CD4-positive, alpha-beta T cell (primary cell): Measurements from ENCODE around the gene BLM. TPM values are rescaled to one million over a fixed set of nuclear protein-coding genes. Genes with fewer than 3 reads are reported as not detected.

Experiments used
- ATAC-seq: fragments of 200-7000 bp; cut with Tn5 transposase; one replicate; pipeline ENCODE4 v1.10.0; 2022; ENCODE audit warnings: mild to moderate bottlenecking; ENCODE audit not compliant: poor library complexity
- CTCF ChIA-PET: fragments of 350-600 bp; sonication (Branson Sonifier 250); formaldehyde crosslinking; loops from one replicate; lab custom pipeline; 2021; ENCODE audit warnings: antibody characterized with exemption, inconsistent platforms; lab: Charles Lee
- POLR2A ChIA-PET: fragments of 350-600 bp; sonication (Branson Sonifier 250); formaldehyde crosslinking; loops from one replicate; lab custom pipeline; 2021; ENCODE audit warnings: antibody characterized with exemption, inconsistent platforms; lab: Charles Lee
- DNase-seq, 14 experiments: peaks; one replicate each; pipeline ENCODE4 v3.0.0-alpha.2; 2013 to 2020; ENCODE audit warnings: mixed read lengths in 2 of 14
- H3K27ac ChIP-seq, 2 donors: one replicate each; pipeline versions ENCODE4 v1.5.1 to v1.7.0; 2013; ENCODE audit warnings: low read length in 2 of 2, low read depth in 1 of 2, mild to moderate bottlenecking in 1 of 2
- H3K27me3 ChIP-seq, 2 experiments: 1 replicate in 1 of 2; 2 replicates in 1 of 2; pipeline versions ENCODE4 v1.6.1 to v1.7.0; 2013; ENCODE audit warnings: low read length in 2 of 2, control low read depth in 1 of 2, mild to moderate bottlenecking in 1 of 2, moderate library complexity in 1 of 2; ENCODE audit not compliant: insufficient read depth in 2 of 2, control insufficient read depth in 1 of 2
- H3K36me3 ChIP-seq: one replicate; pipeline ENCODE4 v1.6.1; 2013; ENCODE audit warnings: low read length, control low read depth; ENCODE audit not compliant: insufficient read depth
- H3K4me1 ChIP-seq: one replicate; pipeline ENCODE4 v1.6.1; 2013; ENCODE audit warnings: low read length, control low read depth; ENCODE audit not compliant: insufficient read depth
- H3K4me3 ChIP-seq: one replicate; pipeline ENCODE4 v1.5.1; 2013; ENCODE audit warnings: mild to moderate bottlenecking, low read length, moderate library complexity
- H3K9me3 ChIP-seq, 2 experiments: 1 replicate in 1 of 2; 2 replicates in 1 of 2; pipeline versions ENCODE4 v1.6.1 to v1.7.0; 2013; ENCODE audit warnings: low read length in 2 of 2, mild to moderate bottlenecking in 2 of 2, control low read depth in 1 of 2, moderate library complexity in 1 of 2; ENCODE audit not compliant: control insufficient read depth in 1 of 2, insufficient read depth in 1 of 2
- H3K27ac Mint-ChIP-seq: one replicate; pipeline ENCODE4 v1.8.0; 2020; ENCODE audit warnings: mixed read lengths
- H3K27me3 Mint-ChIP-seq: one replicate; pipeline ENCODE4 v1.8.0; 2021; ENCODE audit warnings: mixed read lengths
- H3K36me3 Mint-ChIP-seq: one replicate; pipeline ENCODE4 v1.8.0; 2021; ENCODE audit warnings: low read depth, mixed read lengths
- H3K4me1 Mint-ChIP-seq: one replicate; pipeline ENCODE4 v1.8.0; 2021; ENCODE audit warnings: low read depth, mixed read lengths
- H3K4me3 Mint-ChIP-seq: one replicate; pipeline ENCODE4 v1.8.0; 2020; ENCODE audit warnings: mild to moderate bottlenecking, mixed read lengths
- H3K9me3 Mint-ChIP-seq: one replicate; pipeline ENCODE4 v1.8.0; 2020; ENCODE audit warnings: mixed read lengths
- intact Hi-C, 2 experiments: fragments of 100-400 bp; cut with DNase I in 1 of 2; cut with micrococcal nuclease in 1 of 2; formaldehyde crosslinking; loops; one replicate each; pipeline versions ENCODE4 v1.15.1 to v1.9.0; 2023 to 2025; cut with DNase I, micrococcal nuclease
- total RNA-seq, 174 experiments: library from RNA in 2 of 174; stranded (reverse) in 2 of 174; gene quantifications; one replicate each; pipeline ENCODE4 v1.2.3 and lab custom pipeline; 2021 to 2026
- TF ChIP-seq, protein P1 (sequence below): fragments of 200-600 bp; IDR thresholded peaks from one replicate; pipeline ENCODE4 v1.8.0; 2022; ENCODE audit warnings: antibody characterized with exemption, mild to moderate bottlenecking

BLM gene
- total RNA-seq, 2 experiments from 2014 or later = 1.6 to 1.8 TPM

- ChIA-PET CTCF (interaction anchor here (0.6 kb wide), 1 partner anchor 102 kb away, joined by 4 read pairs; no protein-coding TSS in a partner anchor), POLR2A (no interaction called here)
- H3K4me3 Mint-ChIP-seq = no peak overlapping the region
- H3K27me3 ChIP-seq = no peaks in the 10 kb centered on the region
- DNase-seq = no peak
- no peak for ATAC-seq
- no peak overlapping the region for H3K27ac Mint-ChIP-seq
- H3K36me3 Mint-ChIP-seq = no peaks in the 10 kb centered on the region
- peaks cover 2% of the 10 kb centered on the region for H3K9me3 Mint-ChIP-seq
- H3K27me3 Mint-ChIP-seq = no peaks in the 10 kb centered on the region
- H3K4me3 ChIP-seq = no peak overlapping the region
- TF ChIP-seq, protein P1, sequence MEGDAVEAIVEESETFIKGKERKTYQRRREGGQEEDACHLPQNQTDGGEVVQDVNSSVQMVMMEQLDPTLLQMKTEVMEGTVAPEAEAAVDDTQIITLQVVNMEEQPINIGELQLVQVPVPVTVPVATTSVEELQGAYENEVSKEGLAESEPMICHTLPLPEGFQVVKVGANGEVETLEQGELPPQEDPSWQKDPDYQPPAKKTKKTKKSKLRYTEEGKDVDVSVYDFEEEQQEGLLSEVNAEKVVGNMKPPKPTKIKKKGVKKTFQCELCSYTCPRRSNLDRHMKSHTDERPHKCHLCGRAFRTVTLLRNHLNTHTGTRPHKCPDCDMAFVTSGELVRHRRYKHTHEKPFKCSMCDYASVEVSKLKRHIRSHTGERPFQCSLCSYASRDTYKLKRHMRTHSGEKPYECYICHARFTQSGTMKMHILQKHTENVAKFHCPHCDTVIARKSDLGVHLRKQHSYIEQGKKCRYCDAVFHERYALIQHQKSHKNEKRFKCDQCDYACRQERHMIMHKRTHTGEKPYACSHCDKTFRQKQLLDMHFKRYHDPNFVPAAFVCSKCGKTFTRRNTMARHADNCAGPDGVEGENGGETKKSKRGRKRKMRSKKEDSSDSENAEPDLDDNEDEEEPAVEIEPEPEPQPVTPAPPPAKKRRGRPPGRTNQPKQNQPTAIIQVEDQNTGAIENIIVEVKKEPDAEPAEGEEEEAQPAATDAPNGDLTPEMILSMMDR = no peak
- intact Hi-C loops = no loop called here
- no peak overlapping the region for H3K27ac ChIP-seq
- H3K4me1 Mint-ChIP-seq = peaks cover 5% of the 10 kb centered on the region
- H3K36me3 ChIP-seq = no peaks in the 10 kb centered on the region
- H3K9me3 ChIP-seq = no peaks in the 10 kb centered on the region
- peaks cover 2% of the 10 kb centered on the region for H3K4me1 ChIP-seq
Measured at GRCh38 chr15:90697175-90697574, 20.0 kb upstream of the BLM start.

DNA sequence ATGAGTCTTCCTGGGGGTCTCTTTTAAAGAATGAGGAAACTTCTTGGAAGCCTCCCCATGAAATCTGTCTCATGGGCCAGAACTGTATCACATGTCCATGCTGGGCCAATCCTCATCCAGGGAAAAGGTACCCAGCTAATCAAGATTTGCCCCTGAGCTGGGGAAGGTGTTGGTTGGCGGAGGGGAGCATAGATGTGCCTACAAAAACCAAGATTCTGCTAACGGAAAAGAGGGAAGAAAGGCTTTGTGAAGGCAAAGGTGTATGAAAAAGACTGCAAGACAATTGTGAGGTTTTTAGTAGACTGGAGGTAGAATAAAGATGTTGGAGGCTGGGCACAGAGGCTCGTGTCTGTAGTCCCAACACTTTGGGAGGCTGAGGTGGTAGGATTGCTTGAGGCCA, 18.5 kb upstream of the BLM start:
- Mint-ChIP-seq H3K36me3 (no peaks in the 10 kb centered on the region), H3K9me3 (peaks cover 3% of the 10 kb centered on the region), H3K27me3 (no peaks in the 10 kb centered on the region), H3K4me1 (peaks cover 3% of the 10 kb centered on the region), H3K27ac (no peak overlapping the region), H3K4me3 (no peak overlapping the region)
- no peaks in the 10 kb centered on the region for H3K36me3 ChIP-seq
- TF ChIP-seq, protein P1 = no peak
- ATAC-seq (no peak), DNase-seq (no peak)
- intact Hi-C loops = no loop called here
- peaks cover under 1 to 6% of the 10 kb centered on the region in 2 experiments for H3K9me3 ChIP-seq
- no peaks in the 10 kb centered on the region for H3K27me3 ChIP-seq
- no peak overlapping the region for H3K4me3 ChIP-seq
- peaks cover 2% of the 10 kb centered on the region for H3K4me1 ChIP-seq
- ChIA-PET CTCF (interaction anchor here (0.6 kb wide), 1 partner anchor 99 kb away, joined by 3 read pairs; no protein-coding TSS in a partner anchor), POLR2A (no interaction called here)
- H3K27ac ChIP-seq = no peak overlapping the region

- ChIA-PET CTCF (no interaction called here), POLR2A (no interaction called here)
- no peaks in the 10 kb centered on the region for H3K27me3 ChIP-seq
- H3K4me3 Mint-ChIP-seq = no peak overlapping the region
- H3K9me3 Mint-ChIP-seq = peaks cover 3% of the 10 kb centered on the region
- no peaks in the 10 kb centered on the region for H3K36me3 ChIP-seq
- peaks cover 6 to 7% of the 10 kb centered on the region in 2 experiments for H3K9me3 ChIP-seq
- TF ChIP-seq, protein P1 = no peak
- no peak for DNase-seq
- intact Hi-C loops = no loop called here
- no peaks in the 10 kb centered on the region for H3K36me3 Mint-ChIP-seq
- H3K4me3 ChIP-seq = no peak overlapping the region
- H3K4me1 ChIP-seq = peaks cover 2% of the 10 kb centered on the region
- ATAC-seq = no peak
- no peak overlapping the region for H3K27ac Mint-ChIP-seq
- no peaks in the 10 kb centered on the region for H3K4me1 Mint-ChIP-seq
- no peaks in the 10 kb centered on the region for H3K27me3 Mint-ChIP-seq
- H3K27ac ChIP-seq = no peak overlapping the region
Measured at GRCh38 chr15:90701048-90701447, 16.1 kb upstream of the BLM start.
